Gastrocnemius medialis (tissue), 4 donors: ENCODE results near the gene SIN3A. TPM values are rescaled to one million over a fixed set of nuclear protein-coding genes. Genes with fewer than 3 reads are reported as not detected.
A peak's percentile ranks its signal among the peaks of the same experiment; 100 is the strongest.
"Not testable (repeated sequence)": the region's sequence is repeated elsewhere in the genome, so short reads cannot be mapped to it uniquely, and the experiment has no call there.

ENCODE experiments used
- ATAC-seq, 2 donors: fragments of 150-250 bp; one replicate each; pipeline ENCODE4 v1.9.1; 2016
- DNase-seq, 2 donors: peaks; one replicate each; pipeline ENCODE4 v3.0.0-alpha.2; 2019
- H3K27ac ChIP-seq, 4 donors: fragments of 200-600 bp; sonication (generic); 1 replicate in 1 of 4; 2 replicates in 3 of 4; pipeline ENCODE4 v1.5.1; 2016 to 2018; ENCODE audit warnings: mild to moderate bottlenecking in 2 of 4, moderate library complexity in 1 of 4
- H3K27me3 ChIP-seq, 3 donors: fragments of 200-600 bp; sonication (generic) in 2 of 3; 1 replicate in 1 of 3; 2 replicates in 2 of 3; pipeline versions ENCODE4 v1.5.1 to v1.6.0; 2016 to 2019; ENCODE audit warnings: mild to moderate bottlenecking in 1 of 3, moderate library complexity in 1 of 3
- H3K36me3 ChIP-seq, 2 donors: fragments of 200-600 bp; sonication (generic) in 1 of 2; one replicate each; pipeline ENCODE4 v1.5.1; 2017 to 2018
- H3K4me1 ChIP-seq, 2 donors: fragments of 200-600 bp; sonication (generic) in 1 of 2; one replicate each; pipeline ENCODE4 v1.5.1; 2016 to 2017; ENCODE audit warnings: mild to moderate bottlenecking in 2 of 2
- H3K4me3 ChIP-seq, 4 donors: fragments of 200-600 bp; sonication (generic) in 3 of 4; 1 replicate in 1 of 4; 2 replicates in 3 of 4; pipeline ENCODE4 v1.5.1; 2016 to 2019; ENCODE audit warnings: mild to moderate bottlenecking in 2 of 4
- H3K9me3 ChIP-seq, 3 donors: fragments of 200-600 bp; sonication (generic) in 2 of 3; 1 replicate in 1 of 3; 2 replicates in 2 of 3; pipeline ENCODE4 v1.5.1; 2016 to 2019
- POLR2A ChIP-seq, 2 donors: fragments of 450-650 bp; IDR thresholded peaks; one replicate each; pipeline ENCODE4 v1.6.1; 2017; ENCODE audit warnings: antibody characterized with exemption in 2 of 2, mild to moderate bottlenecking in 2 of 2, moderate library complexity in 2 of 2
- in situ Hi-C, 4 donors: fragments of 200-750 bp; cut with MboI; loops; one replicate each; pipeline versions ENCODE4 v1.15.0 to v1.8.0; 2017; ENCODE audit warnings: low sequenced_read_pairs in 4 of 4
- intact Hi-C: fragments of 100-400 bp; cut with DNase I; formaldehyde crosslinking; loops from one replicate; pipeline ENCODE4 v1.15.1; 2023; ENCODE audit warnings: low total_unique reads
- total RNA-seq, 4 donors: library from RNA; depleted of rRNA; stranded (reverse); fragments of >200 nt; gene quantifications; one replicate each; pipeline versions ENCODE4 v1.1.0 to v1.2.3, GENCODE V29; 2016
- TF ChIP-seq, protein P1 (sequence below), 5 experiments: fragments of 450-650 bp in 3 of 5; fragments of 200-600 bp in 2 of 5; sonication (generic) in 2 of 5; IDR thresholded peaks in 4 of 5; conservative IDR thresholded peaks in 1 of 5; 1 replicate in 4 of 5; 2 replicates in 1 of 5; pipeline ENCODE4 v1.5.1; 2016 to 2019; ENCODE audit warnings: antibody characterized with exemption in 5 of 5, mild to moderate bottlenecking in 3 of 5, moderate library complexity in 3 of 5

SIN3A gene
- total RNA-seq, 4 donors from 2014 or later, result 16.1 to 25.3 (median 21.0) TPM

DNA sequence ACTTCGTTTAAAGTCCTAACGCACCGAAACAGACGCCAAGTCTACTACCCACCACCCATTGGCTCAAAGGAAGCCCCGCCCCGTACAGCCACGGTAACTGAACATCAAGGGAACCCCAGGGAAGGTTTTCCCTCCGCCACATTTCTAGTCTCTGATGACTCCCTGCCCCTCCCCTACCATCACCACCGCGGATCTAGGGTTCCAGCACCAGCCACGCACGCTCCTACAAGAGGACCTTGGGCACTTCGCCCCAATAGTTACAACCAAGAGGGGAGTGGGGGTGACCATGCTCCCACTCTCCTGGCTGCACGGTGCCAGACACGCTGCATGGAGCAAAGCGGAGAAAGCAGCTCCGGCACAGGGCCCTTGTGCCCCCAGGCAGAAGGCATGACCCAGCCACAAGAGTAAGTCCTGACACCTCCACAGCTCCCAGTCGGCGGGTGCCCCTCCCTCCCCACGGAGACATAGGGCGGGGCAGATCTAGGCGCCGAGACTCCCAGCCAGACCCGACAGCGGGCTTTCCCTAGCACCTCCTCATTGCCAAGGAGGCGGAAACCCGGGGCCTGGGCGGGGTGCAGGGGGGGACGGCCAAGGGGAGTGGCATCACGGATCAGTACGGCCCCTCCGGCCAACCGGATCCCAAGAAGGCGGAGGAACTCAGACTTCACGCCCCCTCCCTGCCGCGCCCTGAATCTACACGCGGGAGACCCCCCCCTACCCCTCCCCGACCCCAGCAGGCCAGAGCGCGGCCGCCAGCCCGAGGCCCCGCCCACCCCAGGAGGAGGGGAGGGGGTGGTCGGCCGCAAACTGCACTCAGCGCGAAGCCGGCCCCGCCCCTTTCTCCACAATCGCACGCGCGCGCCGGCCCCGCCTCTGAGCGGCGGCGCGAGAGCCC is 936 bp downstream of the SIN3A start:
- Histone ChIP-seq H3K27me3 (no peaks in the 10 kb centered on the region), H3K36me3 (no peaks in the 10 kb centered on the region), H3K27ac (peak overlapping the region; percentile 98 to 100 (median 100)), H3K4me1 (peaks cover 35 to 44% of the 10 kb centered on the region in 2 donors), H3K4me3 (peak overlapping the region; percentile 83 to 98 (median 87)), H3K9me3 (no peaks in the 10 kb centered on the region)
- in situ Hi-C loops, result no loop called here
- peak; percentile 97 to 98 for DNase-seq
- ATAC-seq, result peak; percentile 11 to 15
- intact Hi-C loops, result loop anchor here (1.0 to 10.0 kb wide), 4 partner anchors 175 to 1974 kb away; partner anchors contain the start of genes HMG20A, PEAK1, PML and SNUPN
- TF ChIP-seq, protein P1, sequence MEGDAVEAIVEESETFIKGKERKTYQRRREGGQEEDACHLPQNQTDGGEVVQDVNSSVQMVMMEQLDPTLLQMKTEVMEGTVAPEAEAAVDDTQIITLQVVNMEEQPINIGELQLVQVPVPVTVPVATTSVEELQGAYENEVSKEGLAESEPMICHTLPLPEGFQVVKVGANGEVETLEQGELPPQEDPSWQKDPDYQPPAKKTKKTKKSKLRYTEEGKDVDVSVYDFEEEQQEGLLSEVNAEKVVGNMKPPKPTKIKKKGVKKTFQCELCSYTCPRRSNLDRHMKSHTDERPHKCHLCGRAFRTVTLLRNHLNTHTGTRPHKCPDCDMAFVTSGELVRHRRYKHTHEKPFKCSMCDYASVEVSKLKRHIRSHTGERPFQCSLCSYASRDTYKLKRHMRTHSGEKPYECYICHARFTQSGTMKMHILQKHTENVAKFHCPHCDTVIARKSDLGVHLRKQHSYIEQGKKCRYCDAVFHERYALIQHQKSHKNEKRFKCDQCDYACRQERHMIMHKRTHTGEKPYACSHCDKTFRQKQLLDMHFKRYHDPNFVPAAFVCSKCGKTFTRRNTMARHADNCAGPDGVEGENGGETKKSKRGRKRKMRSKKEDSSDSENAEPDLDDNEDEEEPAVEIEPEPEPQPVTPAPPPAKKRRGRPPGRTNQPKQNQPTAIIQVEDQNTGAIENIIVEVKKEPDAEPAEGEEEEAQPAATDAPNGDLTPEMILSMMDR (IDR thresholded peaks at IDR 0.05 in 4 of 5, conservative IDR thresholded peaks at IDR 0.05 in 1 of 5), result no peak
- TF ChIP-seq POLR2A (IDR thresholded peaks at IDR 0.05), result no peak

DNA sequence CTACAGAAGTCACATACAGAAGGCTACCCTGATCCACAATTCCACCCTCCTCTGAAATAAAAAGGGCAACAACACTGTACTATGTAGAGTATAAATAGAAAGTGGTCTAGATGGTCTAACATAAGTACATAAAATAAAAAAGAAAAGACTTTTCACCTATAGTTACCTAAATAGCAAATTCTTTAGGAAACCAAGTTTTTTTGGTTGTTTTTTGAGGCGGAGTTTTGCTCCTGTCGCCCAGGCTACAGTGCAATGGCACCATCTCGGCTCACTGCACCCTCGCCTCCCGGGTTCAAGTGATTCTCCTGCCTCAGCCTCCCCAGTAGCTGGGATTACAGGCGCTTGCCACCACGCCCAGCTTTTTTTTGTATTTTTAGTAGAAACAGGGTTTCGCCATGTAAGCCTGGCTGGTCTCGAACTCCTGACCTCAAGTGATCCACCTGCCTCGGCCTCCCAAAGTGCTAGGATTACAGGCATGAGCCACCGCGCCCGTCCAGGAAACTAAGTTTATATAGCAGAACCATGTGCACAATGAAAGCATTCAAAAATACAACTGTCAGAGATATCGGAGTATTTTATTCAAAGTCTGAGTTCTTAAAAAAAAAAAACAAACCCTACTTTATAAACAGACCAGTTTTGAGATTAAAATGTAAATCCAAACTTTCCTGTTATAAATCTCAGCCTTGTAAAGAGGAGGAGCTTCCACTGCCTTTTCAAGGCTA is 1.7 kb downstream of the SIN3A start:
- no peak for DNase-seq
- no peaks in the 10 kb centered on the region for H3K9me3 ChIP-seq
- H3K36me3 ChIP-seq, result no peaks in the 10 kb centered on the region
- no peaks in the 10 kb centered on the region for H3K27me3 ChIP-seq
- intact Hi-C loops, result loop anchor here (1.0 to 10.0 kb wide), 4 partner anchors 176 to 1975 kb away; partner anchors contain the start of genes HMG20A, PEAK1, PML and SNUPN
- no peak for ATAC-seq
- peak overlapping the region; percentile 98 to 100 (median 100) for H3K27ac ChIP-seq
- peak overlapping the region; percentile 83 to 98 (median 87) for H3K4me3 ChIP-seq
- peaks cover 35 to 51% of the 10 kb centered on the region in 2 donors for H3K4me1 ChIP-seq
- TF ChIP-seq, protein P1 (IDR thresholded peaks at IDR 0.05 in 4 of 5, conservative IDR thresholded peaks at IDR 0.05 in 1 of 5), result no peak
- no peak for TF ChIP-seq POLR2A (IDR thresholded peaks at IDR 0.05)
- in situ Hi-C loops, result no loop called here

GRCh38 chr15:75448171-75448570 is 3.3 kb downstream of the SIN3A start:
- H3K9me3 ChIP-seq, H3K4me3 ChIP-seq, intact Hi-C loops, H3K27ac ChIP-seq, H3K36me3 ChIP-seq, H3K27me3 ChIP-seq, ATAC-seq, in situ Hi-C loops, DNase-seq: not testable (repeated sequence)
- H3K4me1 ChIP-seq, result peaks cover 31 to 49% of the 10 kb centered on the region in 2 donors

DNA sequence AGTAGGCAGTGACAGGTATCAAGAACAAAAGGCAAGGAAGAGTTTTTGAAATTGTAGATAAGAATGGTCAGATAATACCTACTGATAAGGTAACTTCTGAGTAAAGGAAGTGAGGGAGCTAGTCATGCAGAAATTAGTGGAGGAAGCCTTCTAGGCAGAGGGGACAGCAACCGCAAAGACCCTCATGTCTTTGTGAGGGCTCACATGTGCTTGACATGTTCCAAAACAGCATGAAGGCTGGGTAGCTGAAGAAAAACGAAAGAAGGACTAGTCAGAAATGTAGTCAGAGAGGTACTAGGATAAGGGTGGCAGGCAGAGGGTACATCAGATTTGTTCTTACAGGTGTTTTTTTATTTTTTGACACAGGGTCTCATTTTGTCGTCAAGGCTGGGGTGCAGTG is 5.3 kb downstream of the SIN3A start:
- peaks cover 26 to 43% of the 10 kb centered on the region in 2 donors for H3K4me1 ChIP-seq
- H3K36me3 ChIP-seq, result peaks cover 0 to 6% of the 10 kb centered on the region in 2 donors
- DNase-seq (no peak), ATAC-seq (no peak)
- H3K4me3 ChIP-seq, result no peak overlapping the region
- no peaks in the 10 kb centered on the region for H3K27me3 ChIP-seq
- TF ChIP-seq, protein P1 (IDR thresholded peaks at IDR 0.05 in 4 of 5, conservative IDR thresholded peaks at IDR 0.05 in 1 of 5), result no peak
- no peak for TF ChIP-seq POLR2A (IDR thresholded peaks at IDR 0.05)
- peak overlapping the region in 1 of 4 donors; percentile 49 for H3K27ac ChIP-seq
- in situ Hi-C loops, result no loop called here
- intact Hi-C loops, result no loop called here
- no peaks in the 10 kb centered on the region for H3K9me3 ChIP-seq

GRCh38 chr15:75445324-75445723 is 6.2 kb downstream of the SIN3A start:
- Histone ChIP-seq H3K27ac (peak overlapping the region in 1 of 4 donors; percentile 14), H3K4me1 (peaks cover 26 to 41% of the 10 kb centered on the region in 2 donors)
- in situ Hi-C loops, intact Hi-C loops, H3K4me3 ChIP-seq, ATAC-seq, DNase-seq, H3K9me3 ChIP-seq, H3K27me3 ChIP-seq, H3K36me3 ChIP-seq: not testable (repeated sequence)

DNA sequence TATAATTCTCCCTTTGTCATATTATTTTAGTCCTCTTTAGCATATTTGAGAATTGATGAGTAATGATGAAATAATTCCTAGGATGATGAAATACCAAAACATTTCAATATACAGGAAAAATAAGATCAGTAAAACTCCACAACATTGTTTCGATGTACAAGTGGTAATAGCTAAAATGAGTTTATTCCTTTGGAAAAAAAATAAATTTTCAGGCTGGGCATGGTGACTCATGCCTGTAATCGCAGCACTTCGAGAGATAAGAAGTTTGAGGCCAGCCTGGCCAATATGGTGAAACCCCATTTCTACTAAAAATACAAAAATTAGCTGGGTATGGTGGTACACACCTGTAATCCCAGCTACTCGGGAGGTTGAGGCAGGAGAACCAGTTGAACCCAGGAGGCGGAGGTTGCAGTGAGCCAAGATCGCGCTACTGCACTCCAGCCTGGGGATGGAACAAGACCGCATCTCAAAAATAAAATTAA is 7.5 kb downstream of the SIN3A start:
- ATAC-seq, intact Hi-C loops, in situ Hi-C loops, H3K27me3 ChIP-seq, H3K36me3 ChIP-seq, H3K9me3 ChIP-seq, H3K4me3 ChIP-seq, DNase-seq: not testable (repeated sequence)
- peaks cover 15 to 28% of the 10 kb centered on the region in 2 donors for H3K4me1 ChIP-seq
- H3K27ac ChIP-seq, result peak overlapping the region in 1 of 4 donors; percentile 15
